ENCODE measurements around the gene SND1.

- TF ChIP-seq CTCF (IDR thresholded peaks at IDR 0.05) (no peak), EP300 (IDR thresholded peaks at IDR 0.05; ENCODE audit: low read depth) (no peak), POLR2AphosphoS5 (IDR thresholded peaks at IDR 0.05) (no peak), POLR2A (IDR thresholded peaks at IDR 0.05) (no peak)
Observed at GRCh38 chr7:128040205-128040604, 388.2 kb downstream of the SND1 start.

All from transverse colon (tissue), 4 donors.